ENCODE data around the gene CACNA1G.

DNA sequence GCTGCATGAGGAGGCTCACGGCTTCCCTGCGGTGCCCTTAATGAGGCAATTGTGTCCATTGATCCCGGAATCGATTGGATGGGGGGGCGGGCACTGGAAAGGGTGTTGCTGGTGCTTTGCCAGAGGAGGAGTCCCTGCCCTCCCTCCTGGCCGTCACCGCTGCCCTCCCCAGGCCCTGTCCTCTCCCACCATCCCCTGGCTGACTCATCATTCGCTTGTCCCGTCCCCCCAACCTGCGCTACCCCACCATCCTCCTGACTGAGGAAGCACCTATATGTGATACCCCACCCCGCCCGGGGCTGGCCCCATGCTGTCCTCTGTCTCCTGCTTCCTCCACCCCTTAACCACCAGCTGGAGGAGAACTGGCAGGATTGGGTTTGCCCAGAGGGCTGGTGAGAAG, 20.8 kb downstream of the CACNA1G start:
- TF ChIP-seq CTCF (IDR thresholded peaks at IDR 0.05; ENCODE audit: low read depth, low read length, poor library complexity, severe bottlenecking) (no peak), EZH2phosphoT487 (IDR thresholded peaks at IDR 0.05; ENCODE audit: borderline replicate concordance, low read length) (no peak)
